ENCODE results near the gene MAD1L1.

Gene MAD1L1

GRCh38 chr7:2139004-2139699, 93.6 kb downstream of the MAD1L1 start:
- DNase-seq (ENCODE audit: low read depth): no peak

- DNase-seq (ENCODE audit: low read depth): peak; percentile 38
These were observed 94.5 kb downstream of the MAD1L1 start for GRCh38 chr7:2138146-2138765.

GRCh38 chr7:2134740-2135139, 98.0 kb downstream of the MAD1L1 start:
- DNase-seq (ENCODE audit: low read depth): no peak

DNA sequence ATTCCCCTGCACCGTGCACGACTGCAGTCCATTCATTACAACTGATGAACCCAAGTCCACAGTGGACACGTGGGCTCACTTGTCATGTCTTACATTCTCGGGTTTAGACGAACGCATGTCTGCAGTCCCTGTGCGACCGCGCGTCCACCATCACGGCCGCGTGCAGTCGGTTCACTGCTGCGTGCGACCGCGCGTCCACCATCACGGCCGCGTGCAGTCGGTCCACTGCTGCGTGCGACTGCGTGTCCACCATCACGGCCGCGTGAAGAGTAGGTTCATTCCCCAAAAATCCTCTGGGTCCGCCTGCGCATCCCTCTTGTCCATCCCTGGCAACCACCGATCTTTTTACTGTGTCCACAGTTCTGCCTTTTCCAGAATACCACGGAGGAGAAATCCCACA, 100.5 kb downstream of the MAD1L1 start:
- no peak for DNase-seq (ENCODE audit: low read depth)

DNA sequence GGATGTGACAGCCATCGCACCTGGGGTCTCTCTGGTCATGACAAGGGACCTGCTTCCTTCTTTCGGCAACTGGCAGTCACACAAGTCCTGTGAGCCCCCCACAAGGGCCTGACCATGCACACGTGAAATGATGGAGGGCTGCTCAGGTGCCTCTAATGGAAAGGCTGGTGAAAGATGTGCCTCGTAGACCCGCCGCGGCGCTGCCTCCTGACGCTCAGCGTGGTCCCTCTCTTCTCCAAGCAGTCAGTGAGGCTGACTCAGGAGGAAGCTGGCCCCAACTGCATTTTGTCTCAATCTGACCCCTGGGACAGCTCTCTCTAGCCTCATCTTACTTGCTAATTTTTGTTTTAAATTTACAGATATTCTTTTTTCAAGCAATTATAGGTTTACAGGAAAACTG, 100.9 kb downstream of the MAD1L1 start:
- DNase-seq (ENCODE audit: low read depth): no peak

DNA sequence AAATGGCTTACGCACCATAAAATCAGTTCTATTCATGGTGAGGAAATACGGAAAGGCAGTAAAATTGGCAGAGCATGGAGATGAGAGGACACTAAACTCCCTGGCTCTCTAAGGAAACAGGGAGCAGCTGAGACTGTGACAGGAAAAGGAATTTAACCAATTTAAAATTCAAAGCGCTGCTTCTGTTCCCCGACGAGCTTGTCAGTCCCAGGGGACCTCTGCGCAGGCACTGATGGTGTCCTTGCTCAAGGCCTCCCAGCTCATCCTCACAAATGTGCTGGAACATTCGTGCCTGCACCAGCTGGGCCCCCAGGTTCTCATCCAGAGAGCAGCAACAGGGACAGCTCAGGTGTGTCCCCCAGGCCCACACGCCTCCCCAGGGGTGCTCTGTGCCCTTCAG, 101.4 kb downstream of the MAD1L1 start:
- no peak for DNase-seq (ENCODE audit: low read depth)

GRCh38 chr7:2130096-2130375, 102.7 kb downstream of the MAD1L1 start:
- no peak for DNase-seq (ENCODE audit: low read depth)

GRCh38 chr7:2129323-2130095, 103.2 kb downstream of the MAD1L1 start:
- no peak for DNase-seq (ENCODE audit: low read depth)

GRCh38 chr7:2128601-2129322, 104.0 kb downstream of the MAD1L1 start:
- DNase-seq (ENCODE audit: low read depth): no peak

- DNase-seq (ENCODE audit: low read depth): no peak
These were observed 106.1 kb downstream of the MAD1L1 start for GRCh38 chr7:2126621-2127020.

- no peak for DNase-seq (ENCODE audit: low read depth)
These were observed 106.8 kb downstream of the MAD1L1 start for GRCh38 chr7:2125931-2126330.

- DNase-seq (ENCODE audit: low read depth): no peak
These were observed 108.0 kb downstream of the MAD1L1 start for GRCh38 chr7:2124604-2125345.

DNA sequence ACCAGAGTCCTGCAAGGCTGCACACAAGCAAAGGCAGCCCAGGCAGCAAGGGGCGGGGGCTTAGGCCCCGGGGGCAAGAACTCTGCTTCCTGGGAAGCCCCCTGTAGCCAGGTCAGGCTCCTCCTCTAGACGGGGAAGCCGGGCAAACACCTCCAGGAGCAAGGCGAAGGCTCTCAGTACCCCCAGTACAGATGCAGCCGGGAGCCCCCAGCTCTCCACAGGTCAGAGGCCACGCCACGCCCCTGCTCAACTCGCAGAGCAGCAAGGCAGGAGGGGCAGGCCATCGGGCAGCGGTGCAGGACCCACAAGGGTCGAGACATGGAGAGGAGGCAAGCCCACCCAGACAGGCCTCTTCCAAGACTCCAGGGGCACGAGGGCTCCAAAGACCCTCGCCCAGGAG, 108.8 kb downstream of the MAD1L1 start:
- no peak for DNase-seq (ENCODE audit: low read depth)

- no peak for DNase-seq (ENCODE audit: low read depth)
These were observed 109.4 kb downstream of the MAD1L1 start for GRCh38 chr7:2123360-2123759.

DNA sequence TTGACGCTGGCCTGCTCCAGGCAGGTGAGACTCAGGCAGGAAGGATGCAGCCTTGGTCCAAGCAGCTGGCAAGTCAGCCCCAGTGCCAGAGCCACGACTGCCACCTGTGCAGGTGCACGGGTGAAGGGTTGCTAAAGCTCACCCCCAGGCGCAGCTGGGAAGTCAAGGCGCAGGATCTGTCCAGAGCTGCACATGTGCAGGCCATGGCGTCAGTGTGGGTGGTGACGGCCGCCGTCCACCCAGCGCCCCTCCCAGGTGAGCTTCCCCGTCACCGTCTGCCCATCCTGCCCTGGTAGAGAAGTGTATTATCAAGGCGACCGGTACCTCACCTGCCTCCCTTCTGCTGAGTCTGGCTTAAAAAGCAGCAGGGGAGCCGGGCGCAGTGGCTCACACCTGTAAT, 110.1 kb downstream of the MAD1L1 start:
- no peak for DNase-seq (ENCODE audit: low read depth)

GRCh38 chr7:2120841-2121830, 111.6 kb downstream of the MAD1L1 start:
- no peak for DNase-seq (ENCODE audit: low read depth)

- DNase-seq (ENCODE audit: low read depth): peak; percentile 25
These were observed 112.5 kb downstream of the MAD1L1 start for GRCh38 chr7:2120251-2120660.

GRCh38 chr7:2118630-2119190, 114.0 kb downstream of the MAD1L1 start:
- DNase-seq (ENCODE audit: low read depth): no peak

GRCh38 chr7:2118056-2118455, 114.7 kb downstream of the MAD1L1 start:
- DNase-seq (ENCODE audit: low read depth): no peak

DNA sequence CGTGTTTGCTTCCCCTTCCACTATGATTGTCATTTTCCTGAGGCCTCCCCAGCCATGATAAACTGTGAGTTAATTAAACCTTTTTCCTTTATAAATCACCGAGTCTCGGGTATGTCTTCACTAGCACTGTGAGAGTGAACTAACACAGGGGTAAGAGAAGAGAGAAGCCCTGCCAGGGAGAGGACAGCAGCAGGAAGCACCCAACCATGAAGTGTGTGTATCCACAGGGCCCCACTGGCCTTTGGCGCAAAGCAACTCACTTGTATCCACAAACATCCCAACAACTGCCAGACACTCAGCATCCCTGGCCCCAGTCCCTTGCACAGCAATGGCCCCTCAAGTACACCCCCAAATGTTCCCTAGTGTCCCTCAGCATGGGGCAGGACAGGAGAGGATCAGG, 115.1 kb downstream of the MAD1L1 start:
- DNase-seq (ENCODE audit: low read depth): no peak
